Stimulated activated CD4-positive, alpha-beta T cell treated with anti-CD3 and anti-CD28 coated beads, Interleukin-2, amount 100 ng/mL, for 48 hours (primary cell): ENCODE data around the gene NPRL2.

Experiments
- DNase-seq, 2 donors: peaks; one replicate each; pipeline ENCODE4 v3.0.0-alpha.2; 2020

The NPRL2 gene

GRCh38 chr3:50303013-50303815 is 47.4 kb downstream of the NPRL2 start, which contains the start of gene HYAL1:
Gene HYAL1 (minus strand): TSS chr3:50303574. CDS start chr3:50302956, 618 bp downstream.
- no peak for DNase-seq

DNA sequence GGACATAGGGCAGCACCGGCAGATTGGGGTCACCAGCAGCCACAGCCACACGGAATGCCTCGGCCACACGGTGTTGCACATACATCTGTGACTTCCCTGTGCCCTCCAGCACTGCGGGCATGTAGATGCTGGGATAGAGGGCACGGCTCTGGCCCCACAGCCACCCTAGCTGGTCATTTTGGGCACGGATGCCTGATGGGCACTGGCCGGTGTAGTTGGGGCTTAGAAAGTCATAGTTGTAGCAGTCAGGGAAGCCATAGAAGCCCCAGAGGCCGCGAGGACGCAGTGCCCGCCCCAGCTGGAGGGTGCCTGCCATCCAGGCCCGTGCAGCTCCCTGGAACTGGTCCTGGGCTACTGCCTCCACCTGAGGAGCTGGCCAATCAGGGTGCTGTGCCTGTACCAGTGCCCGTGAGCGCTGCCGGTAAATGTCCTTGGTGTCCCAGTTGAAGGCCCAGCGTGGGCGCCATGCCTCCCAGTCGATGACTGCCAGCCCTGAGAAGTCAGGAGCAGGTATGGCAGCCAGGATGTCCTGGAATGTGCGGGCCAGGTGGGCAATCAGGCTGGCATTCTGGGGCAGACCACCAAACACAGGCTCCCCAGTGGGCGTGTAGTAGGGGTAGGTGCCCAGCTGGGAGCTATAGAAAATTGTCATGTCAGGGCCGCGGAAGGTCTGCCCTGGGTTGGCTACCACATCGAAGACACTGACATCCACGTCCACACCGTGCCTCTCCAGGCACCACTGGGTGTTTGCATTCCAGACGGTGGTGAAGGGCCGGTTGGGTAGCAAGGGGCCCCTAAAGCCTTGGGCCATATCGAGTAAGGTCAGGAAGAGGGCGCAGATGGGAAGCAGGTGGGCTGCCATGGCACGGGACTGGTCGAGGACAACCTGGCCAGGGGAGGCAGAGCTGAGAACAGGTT is 48.2 kb downstream of the NPRL2 start:
- no peak for DNase-seq

DNA sequence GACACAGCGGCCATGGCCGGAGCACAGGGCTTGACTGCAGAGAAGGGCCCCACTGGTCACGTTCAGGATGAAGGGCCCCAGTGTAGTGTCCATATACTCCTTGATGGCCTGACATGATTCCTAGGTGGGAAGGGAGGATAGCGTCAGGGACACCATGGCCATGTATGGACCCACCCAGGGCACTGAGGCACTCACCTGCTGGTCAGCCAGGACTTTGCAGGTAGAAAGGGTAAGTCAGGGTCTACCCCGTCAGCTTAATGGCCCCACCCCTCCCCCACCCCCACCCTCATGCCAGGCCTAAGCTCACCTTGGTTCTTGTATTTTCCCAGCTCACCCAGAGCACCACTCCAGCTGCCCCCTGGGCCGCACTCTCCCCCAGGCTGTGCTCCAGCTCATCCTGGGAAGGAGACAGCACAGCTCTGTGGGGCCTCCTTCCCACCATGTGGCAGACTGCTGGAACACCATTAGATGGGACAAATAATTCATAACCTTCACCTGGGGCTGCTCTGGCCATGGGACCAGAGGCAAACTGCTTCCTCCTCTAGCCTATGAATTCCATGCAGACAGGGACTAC is 49.8 kb downstream of the NPRL2 start:
- DNase-seq: no peak

GRCh38 chr3:50299929-50300680 is 50.5 kb downstream of the NPRL2 start:
- no peak for DNase-seq

- DNase-seq: no peak
These were observed 51.0 kb downstream of the NPRL2 start for GRCh38 chr3:50299638-50299928.

GRCh38 chr3:50298836-50299637 is 51.5 kb downstream of the NPRL2 start, which contains the start of the genes HYAL3 and NAA80:
Gene HYAL3 (minus strand): TSS chr3:50299405. CDS start chr3:50295602, 3,803 bp downstream.
Gene NAA80 (minus strand): TSS chr3:50299405. CDS start chr3:50297463, 1,942 bp downstream.
- DNase-seq: peak; percentile 97 to 99

GRCh38 chr3:50297896-50298725 is 52.5 kb downstream of the NPRL2 start:
- no peak for DNase-seq

DNA sequence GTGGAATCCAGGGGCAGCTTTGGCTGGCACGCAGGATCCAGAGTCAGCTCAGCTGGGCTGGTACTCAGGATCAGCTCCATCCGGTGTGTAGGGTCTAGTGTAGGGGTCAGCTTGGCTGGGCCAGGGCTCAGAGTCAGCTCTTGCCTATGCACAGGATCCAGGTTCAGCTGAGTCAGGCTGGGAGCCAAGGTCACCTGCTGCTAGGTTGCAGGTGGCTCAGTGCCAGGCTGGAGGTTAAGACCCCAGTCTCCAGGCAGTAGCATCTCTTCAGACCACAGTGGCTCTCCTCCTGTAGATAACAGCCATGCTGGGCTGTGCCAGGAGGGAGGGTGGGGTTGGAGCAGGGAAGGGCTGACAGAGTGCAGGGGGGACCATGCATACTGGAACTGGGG is 53.2 kb downstream of the NPRL2 start:
- no peak for DNase-seq
